GM23338 (cell line): ENCODE results near the gene RPA3. TPM values are rescaled to one million over a fixed set of nuclear protein-coding genes. Genes with fewer than 3 reads are reported as not detected.

Source experiments
- ATAC-seq: fragments of 200-7000 bp; cut with Tn5 transposase; 3 replicates; pipeline ENCODE4 v1.9.1; 2020
- DNase-seq: peaks from one replicate; pipeline ENCODE4 v3.0.0-alpha.2; 2015; ENCODE audit warnings: low spot score
- H2AFZ ChIP-seq: fragments of 200-600 bp; sonication (generic); 2 replicates; pipeline ENCODE4 v1.8.0; 2016; ENCODE audit warnings: antibody characterized with exemption, mild to moderate bottlenecking, moderate library complexity
- H3F3A ChIP-seq: fragments of 200-600 bp; sonication (generic); replicated peaks from 2 replicates; pipeline ENCODE4 v1.8.0; 2017; ENCODE audit warnings: antibody characterized with exemption, mixed run types, low read depth
- H3K27ac ChIP-seq: fragments of 200-600 bp; sonication (generic); 2 replicates; pipeline ENCODE4 v1.6.1; 2016; ENCODE audit warnings: low read depth
- H3K27me3 ChIP-seq: fragments of 200-600 bp; sonication (generic); 2 replicates; pipeline ENCODE4 v1.8.0; 2016; ENCODE audit warnings: mild to moderate bottlenecking, mixed run types, moderate library complexity; ENCODE audit not compliant: insufficient read depth
- H3K36me3 ChIP-seq: fragments of 200-600 bp; sonication (generic); 2 replicates; pipeline ENCODE4 v1.8.0; 2016; ENCODE audit warnings: mild to moderate bottlenecking; ENCODE audit not compliant: insufficient read depth
- H3K4me1 ChIP-seq: fragments of 200-600 bp; sonication (generic); 2 replicates; pipeline ENCODE4 v1.8.0; 2016; ENCODE audit warnings: mild to moderate bottlenecking, moderate library complexity; ENCODE audit not compliant: insufficient read depth
- H3K4me2 ChIP-seq: fragments of 200-600 bp; sonication (generic); 2 replicates; pipeline ENCODE4 v1.7.1; 2017; ENCODE audit warnings: mixed run types
- H3K4me3 ChIP-seq: fragments of 200-600 bp; sonication (generic); 2 replicates; pipeline ENCODE4 v1.6.1; 2016; ENCODE audit warnings: mixed run types
- H3K79me2 ChIP-seq: fragments of 200-600 bp; sonication (generic); replicated peaks from 2 replicates; pipeline ENCODE4 v1.8.0; 2017; ENCODE audit warnings: mild to moderate bottlenecking; ENCODE audit not compliant: insufficient read depth
- H3K9me2 ChIP-seq: fragments of 200-600 bp; sonication (generic); 2 replicates; pipeline ENCODE4 v1.8.0; 2017; ENCODE audit not compliant: insufficient read depth
- H4K20me1 ChIP-seq: fragments of 200-600 bp; sonication (generic); replicated peaks from 2 replicates; pipeline ENCODE4 v1.8.0; 2017; ENCODE audit warnings: mild to moderate bottlenecking; ENCODE audit not compliant: insufficient read depth
- H3K27ac Mint-ChIP-seq: 2 replicates; pipeline ENCODE4 v1.8.0; 2020; ENCODE audit warnings: inconsistent platforms, mild to moderate bottlenecking, moderate library complexity, mixed read lengths
- H3K27me3 Mint-ChIP-seq: 3 replicates; pipeline ENCODE4 v1.8.0; 2022; ENCODE audit warnings: low read depth, mild to moderate bottlenecking, moderate library complexity, mixed read lengths, inconsistent platforms; ENCODE audit not compliant: insufficient read depth, poor library complexity
- H3K36me3 Mint-ChIP-seq: 3 replicates; pipeline ENCODE4 v1.8.0; 2021; ENCODE audit warnings: low read depth, mild to moderate bottlenecking, inconsistent platforms, moderate library complexity, mixed read lengths
- H3K4me1 Mint-ChIP-seq: 3 replicates; pipeline ENCODE4 v1.8.0; 2020; ENCODE audit warnings: mild to moderate bottlenecking, inconsistent platforms, mixed read lengths
- H3K4me3 Mint-ChIP-seq: 3 replicates; pipeline ENCODE4 v1.8.0; 2021; ENCODE audit warnings: moderate library complexity, mild to moderate bottlenecking, inconsistent platforms, mixed read lengths
- H3K9me3 Mint-ChIP-seq: 3 replicates; pipeline ENCODE4 v1.8.0; 2020; ENCODE audit warnings: moderate library complexity, mild to moderate bottlenecking, inconsistent platforms, mixed read lengths
- EZH2 ChIP-seq: fragments of 200-600 bp; sonication (generic); IDR thresholded peaks from one replicate; pipeline ENCODE4 v1.8.0; 2017; ENCODE audit warnings: antibody characterized with exemption, mild to moderate bottlenecking, low read depth; ENCODE audit not compliant: unreplicated experiment
- EZH2phosphoT487 ChIP-seq: fragments of 200-600 bp; sonication (generic); IDR thresholded peaks from one replicate; pipeline ENCODE4 v1.8.1; 2018; ENCODE audit warnings: antibody characterized with exemption; ENCODE audit not compliant: unreplicated experiment
- NANOG ChIP-seq: IDR thresholded peaks from 2 replicates; pipeline ENCODE4 v1.6.1; 2016; ENCODE audit warnings: antibody characterized with exemption, borderline replicate concordance
- POLR2AphosphoS5 ChIP-seq: IDR thresholded peaks from 2 replicates; pipeline ENCODE4 v1.6.1; 2016; ENCODE audit warnings: antibody characterized with exemption, low read depth
- ZNF114 ChIP-seq: fragments of 250-450 bp; sonication (Bioruptor Pico); IDR thresholded peaks from 2 replicates; pipeline ENCODE4 v1.5.0; 2020; ENCODE audit warnings: mild to moderate bottlenecking, moderate library complexity
- polyA plus RNA-seq: library from polyadenylated mRNA; unstranded; fragments of >200 nt; fragmentation: Nextera tagmentation; extraction: Ambion mirVana; gene quantifications from 2 replicates; pipeline ENCODE4 v1.2.1, GENCODE V29; 2016
- total RNA-seq: library from RNA; depleted of rRNA; stranded (reverse); fragments of >200 nt; shearing (Covaris generic); gene quantifications from 2 replicates; pipeline ENCODE4 v1.2.3, GENCODE V29; 2014
- TF ChIP-seq, protein P1 (sequence below): IDR thresholded peaks from 2 replicates; pipeline ENCODE4 v1.6.1; 2016; ENCODE audit warnings: antibody characterized with exemption
- TF ChIP-seq, protein P2 (sequence below), 2 experiments: fragments of 200-600 bp in 1 of 2; sonication (generic) in 1 of 2; conservative IDR thresholded peaks; 2 replicates each; pipeline versions ENCODE4 v1.5.1 to v1.6.1; 2016 to 2017; ENCODE audit warnings: antibody characterized with exemption in 2 of 2, low read depth in 2 of 2, mild to moderate bottlenecking in 2 of 2, moderate library complexity in 1 of 2
- TF ChIP-seq, protein P3 (sequence below): IDR thresholded peaks from one replicate; pipeline ENCODE4 v1.6.1; 2018; ENCODE audit warnings: antibody characterized with exemption; ENCODE audit not compliant: unreplicated experiment
- TF ChIP-seq, protein P4 (sequence below): fragments of 250-450 bp; sonication (Bioruptor Pico); IDR thresholded peaks from 2 replicates; pipeline ENCODE4 v1.5.0; 2020; ENCODE audit warnings: mild to moderate bottlenecking, moderate library complexity

The RPA3 gene
- total and polyA plus RNA-seq, 2 experiments from 2014 or later, result 74.9 to 287 TPM

DNA sequence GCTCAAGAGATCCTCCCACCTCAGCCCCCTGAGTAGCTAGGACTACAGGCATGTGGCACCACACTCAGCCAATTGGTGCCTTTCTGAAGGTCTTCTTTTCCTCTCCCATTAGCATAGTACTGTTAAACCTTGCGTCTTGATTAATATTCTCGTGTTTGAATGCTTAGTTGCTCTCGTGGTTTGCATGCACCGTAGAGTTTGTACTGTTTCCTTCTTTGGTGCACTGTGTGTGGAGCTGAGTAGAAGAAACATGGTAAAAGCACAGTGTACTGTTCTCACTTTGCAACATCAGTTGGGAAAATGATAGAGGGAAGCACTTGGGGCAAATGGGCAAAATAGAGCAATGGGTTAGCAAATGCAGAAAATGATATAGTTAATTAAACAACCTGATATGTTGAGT is 27.6 kb upstream of the RPA3 start:
- Mint-ChIP-seq H3K27me3 (peaks cover 6% of the 10 kb centered on the region), H3K36me3 (no peaks in the 10 kb centered on the region), H3K4me3 (no peak overlapping the region), H3K9me3 (no peaks in the 10 kb centered on the region), H3K4me1 (peaks cover 13% of the 10 kb centered on the region), H3K27ac (no peak overlapping the region)
- H3K4me3 ChIP-seq, result no peak overlapping the region
- H3K9me2 ChIP-seq, result no peaks in the 10 kb centered on the region
- ATAC-seq (no peak; the same call in 2 of the 3 replicates), DNase-seq (no peak)
- no peaks in the 10 kb centered on the region for H3F3A ChIP-seq
- no peak overlapping the region for H2AFZ ChIP-seq
- TF ChIP-seq NANOG (no peak), POLR2AphosphoS5 (no peak), EZH2 (no peak), ZNF114 (no peak), EZH2phosphoT487 (no peak)
- TF ChIP-seq, protein P1, sequence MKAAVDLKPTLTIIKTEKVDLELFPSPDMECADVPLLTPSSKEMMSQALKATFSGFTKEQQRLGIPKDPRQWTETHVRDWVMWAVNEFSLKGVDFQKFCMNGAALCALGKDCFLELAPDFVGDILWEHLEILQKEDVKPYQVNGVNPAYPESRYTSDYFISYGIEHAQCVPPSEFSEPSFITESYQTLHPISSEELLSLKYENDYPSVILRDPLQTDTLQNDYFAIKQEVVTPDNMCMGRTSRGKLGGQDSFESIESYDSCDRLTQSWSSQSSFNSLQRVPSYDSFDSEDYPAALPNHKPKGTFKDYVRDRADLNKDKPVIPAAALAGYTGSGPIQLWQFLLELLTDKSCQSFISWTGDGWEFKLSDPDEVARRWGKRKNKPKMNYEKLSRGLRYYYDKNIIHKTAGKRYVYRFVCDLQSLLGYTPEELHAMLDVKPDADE, result no peak
- TF ChIP-seq, protein P2, sequence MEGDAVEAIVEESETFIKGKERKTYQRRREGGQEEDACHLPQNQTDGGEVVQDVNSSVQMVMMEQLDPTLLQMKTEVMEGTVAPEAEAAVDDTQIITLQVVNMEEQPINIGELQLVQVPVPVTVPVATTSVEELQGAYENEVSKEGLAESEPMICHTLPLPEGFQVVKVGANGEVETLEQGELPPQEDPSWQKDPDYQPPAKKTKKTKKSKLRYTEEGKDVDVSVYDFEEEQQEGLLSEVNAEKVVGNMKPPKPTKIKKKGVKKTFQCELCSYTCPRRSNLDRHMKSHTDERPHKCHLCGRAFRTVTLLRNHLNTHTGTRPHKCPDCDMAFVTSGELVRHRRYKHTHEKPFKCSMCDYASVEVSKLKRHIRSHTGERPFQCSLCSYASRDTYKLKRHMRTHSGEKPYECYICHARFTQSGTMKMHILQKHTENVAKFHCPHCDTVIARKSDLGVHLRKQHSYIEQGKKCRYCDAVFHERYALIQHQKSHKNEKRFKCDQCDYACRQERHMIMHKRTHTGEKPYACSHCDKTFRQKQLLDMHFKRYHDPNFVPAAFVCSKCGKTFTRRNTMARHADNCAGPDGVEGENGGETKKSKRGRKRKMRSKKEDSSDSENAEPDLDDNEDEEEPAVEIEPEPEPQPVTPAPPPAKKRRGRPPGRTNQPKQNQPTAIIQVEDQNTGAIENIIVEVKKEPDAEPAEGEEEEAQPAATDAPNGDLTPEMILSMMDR (conservative IDR thresholded peaks at IDR 0.05; ENCODE audit: low read depth in 2 of 2), result no peak
- TF ChIP-seq, protein P3, sequence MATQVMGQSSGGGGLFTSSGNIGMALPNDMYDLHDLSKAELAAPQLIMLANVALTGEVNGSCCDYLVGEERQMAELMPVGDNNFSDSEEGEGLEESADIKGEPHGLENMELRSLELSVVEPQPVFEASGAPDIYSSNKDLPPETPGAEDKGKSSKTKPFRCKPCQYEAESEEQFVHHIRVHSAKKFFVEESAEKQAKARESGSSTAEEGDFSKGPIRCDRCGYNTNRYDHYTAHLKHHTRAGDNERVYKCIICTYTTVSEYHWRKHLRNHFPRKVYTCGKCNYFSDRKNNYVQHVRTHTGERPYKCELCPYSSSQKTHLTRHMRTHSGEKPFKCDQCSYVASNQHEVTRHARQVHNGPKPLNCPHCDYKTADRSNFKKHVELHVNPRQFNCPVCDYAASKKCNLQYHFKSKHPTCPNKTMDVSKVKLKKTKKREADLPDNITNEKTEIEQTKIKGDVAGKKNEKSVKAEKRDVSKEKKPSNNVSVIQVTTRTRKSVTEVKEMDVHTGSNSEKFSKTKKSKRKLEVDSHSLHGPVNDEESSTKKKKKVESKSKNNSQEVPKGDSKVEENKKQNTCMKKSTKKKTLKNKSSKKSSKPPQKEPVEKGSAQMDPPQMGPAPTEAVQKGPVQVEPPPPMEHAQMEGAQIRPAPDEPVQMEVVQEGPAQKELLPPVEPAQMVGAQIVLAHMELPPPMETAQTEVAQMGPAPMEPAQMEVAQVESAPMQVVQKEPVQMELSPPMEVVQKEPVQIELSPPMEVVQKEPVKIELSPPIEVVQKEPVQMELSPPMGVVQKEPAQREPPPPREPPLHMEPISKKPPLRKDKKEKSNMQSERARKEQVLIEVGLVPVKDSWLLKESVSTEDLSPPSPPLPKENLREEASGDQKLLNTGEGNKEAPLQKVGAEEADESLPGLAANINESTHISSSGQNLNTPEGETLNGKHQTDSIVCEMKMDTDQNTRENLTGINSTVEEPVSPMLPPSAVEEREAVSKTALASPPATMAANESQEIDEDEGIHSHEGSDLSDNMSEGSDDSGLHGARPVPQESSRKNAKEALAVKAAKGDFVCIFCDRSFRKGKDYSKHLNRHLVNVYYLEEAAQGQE, result no peak
- TF ChIP-seq, protein P4, sequence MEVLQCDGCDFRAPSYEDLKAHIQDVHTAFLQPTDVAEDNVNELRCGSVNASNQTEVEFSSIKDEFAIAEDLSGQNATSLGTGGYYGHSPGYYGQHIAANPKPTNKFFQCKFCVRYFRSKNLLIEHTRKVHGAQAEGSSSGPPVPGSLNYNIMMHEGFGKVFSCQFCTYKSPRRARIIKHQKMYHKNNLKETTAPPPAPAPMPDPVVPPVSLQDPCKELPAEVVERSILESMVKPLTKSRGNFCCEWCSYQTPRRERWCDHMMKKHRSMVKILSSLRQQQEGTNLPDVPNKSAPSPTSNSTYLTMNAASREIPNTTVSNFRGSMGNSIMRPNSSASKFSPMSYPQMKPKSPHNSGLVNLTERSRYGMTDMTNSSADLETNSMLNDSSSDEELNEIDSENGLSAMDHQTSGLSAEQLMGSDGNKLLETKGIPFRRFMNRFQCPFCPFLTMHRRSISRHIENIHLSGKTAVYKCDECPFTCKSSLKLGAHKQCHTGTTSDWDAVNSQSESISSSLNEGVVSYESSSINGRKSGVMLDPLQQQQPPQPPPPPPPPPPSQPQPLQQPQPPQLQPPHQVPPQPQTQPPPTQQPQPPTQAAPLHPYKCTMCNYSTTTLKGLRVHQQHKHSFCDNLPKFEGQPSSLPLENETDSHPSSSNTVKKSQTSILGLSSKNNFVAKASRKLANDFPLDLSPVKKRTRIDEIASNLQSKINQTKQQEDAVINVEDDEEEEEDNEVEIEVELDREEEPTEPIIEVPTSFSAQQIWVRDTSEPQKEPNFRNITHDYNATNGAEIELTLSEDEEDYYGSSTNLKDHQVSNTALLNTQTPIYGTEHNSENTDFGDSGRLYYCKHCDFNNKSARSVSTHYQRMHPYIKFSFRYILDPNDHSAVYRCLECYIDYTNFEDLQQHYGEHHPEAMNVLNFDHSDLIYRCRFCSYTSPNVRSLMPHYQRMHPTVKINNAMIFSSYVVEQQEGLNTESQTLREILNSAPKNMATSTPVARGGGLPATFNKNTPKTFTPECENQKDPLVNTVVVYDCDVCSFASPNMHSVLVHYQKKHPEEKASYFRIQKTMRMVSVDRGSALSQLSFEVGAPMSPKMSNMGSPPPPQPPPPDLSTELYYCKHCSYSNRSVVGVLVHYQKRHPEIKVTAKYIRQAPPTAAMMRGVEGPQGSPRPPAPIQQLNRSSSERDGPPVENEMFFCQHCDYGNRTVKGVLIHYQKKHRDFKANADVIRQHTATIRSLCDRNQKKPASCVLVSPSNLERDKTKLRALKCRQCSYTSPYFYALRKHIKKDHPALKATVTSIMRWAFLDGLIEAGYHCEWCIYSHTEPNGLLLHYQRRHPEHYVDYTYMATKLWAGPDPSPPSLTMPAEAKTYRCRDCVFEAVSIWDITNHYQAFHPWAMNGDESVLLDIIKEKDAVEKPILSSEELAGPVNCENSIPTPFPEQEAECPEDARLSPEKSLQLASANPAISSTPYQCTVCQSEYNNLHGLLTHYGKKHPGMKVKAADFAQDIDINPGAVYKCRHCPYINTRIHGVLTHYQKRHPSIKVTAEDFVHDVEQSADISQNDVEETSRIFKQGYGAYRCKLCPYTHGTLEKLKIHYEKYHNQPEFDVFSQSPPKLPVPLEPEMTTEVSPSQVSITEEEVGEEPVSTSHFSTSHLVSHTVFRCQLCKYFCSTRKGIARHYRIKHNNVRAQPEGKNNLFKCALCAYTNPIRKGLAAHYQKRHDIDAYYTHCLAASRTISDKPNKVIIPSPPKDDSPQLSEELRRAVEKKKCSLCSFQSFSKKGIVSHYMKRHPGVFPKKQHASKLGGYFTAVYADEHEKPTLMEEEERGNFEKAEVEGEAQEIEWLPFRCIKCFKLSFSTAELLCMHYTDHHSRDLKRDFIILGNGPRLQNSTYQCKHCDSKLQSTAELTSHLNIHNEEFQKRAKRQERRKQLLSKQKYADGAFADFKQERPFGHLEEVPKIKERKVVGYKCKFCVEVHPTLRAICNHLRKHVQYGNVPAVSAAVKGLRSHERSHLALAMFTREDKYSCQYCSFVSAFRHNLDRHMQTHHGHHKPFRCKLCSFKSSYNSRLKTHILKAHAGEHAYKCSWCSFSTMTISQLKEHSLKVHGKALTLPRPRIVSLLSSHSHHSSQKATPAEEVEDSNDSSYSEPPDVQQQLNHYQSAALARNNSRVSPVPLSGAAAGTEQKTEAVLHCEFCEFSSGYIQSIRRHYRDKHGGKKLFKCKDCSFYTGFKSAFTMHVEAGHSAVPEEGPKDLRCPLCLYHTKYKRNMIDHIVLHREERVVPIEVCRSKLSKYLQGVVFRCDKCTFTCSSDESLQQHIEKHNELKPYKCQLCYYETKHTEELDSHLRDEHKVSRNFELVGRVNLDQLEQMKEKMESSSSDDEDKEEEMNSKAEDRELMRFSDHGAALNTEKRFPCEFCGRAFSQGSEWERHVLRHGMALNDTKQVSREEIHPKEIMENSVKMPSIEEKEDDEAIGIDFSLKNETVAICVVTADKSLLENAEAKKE, result no peak
- H4K20me1 ChIP-seq, result no peaks in the 10 kb centered on the region
- H3K4me1 ChIP-seq, result peaks cover 5% of the 10 kb centered on the region
- no peaks in the 10 kb centered on the region for H3K79me2 ChIP-seq
- no peaks in the 10 kb centered on the region for H3K27me3 ChIP-seq
- H3K4me2 ChIP-seq, result no peak overlapping the region
- H3K36me3 ChIP-seq, result no peaks in the 10 kb centered on the region
- H3K27ac ChIP-seq, result no peak overlapping the region
